ENCODE measurements around the gene ADGRG7.

- TF ChIP-seq, protein P1, sequence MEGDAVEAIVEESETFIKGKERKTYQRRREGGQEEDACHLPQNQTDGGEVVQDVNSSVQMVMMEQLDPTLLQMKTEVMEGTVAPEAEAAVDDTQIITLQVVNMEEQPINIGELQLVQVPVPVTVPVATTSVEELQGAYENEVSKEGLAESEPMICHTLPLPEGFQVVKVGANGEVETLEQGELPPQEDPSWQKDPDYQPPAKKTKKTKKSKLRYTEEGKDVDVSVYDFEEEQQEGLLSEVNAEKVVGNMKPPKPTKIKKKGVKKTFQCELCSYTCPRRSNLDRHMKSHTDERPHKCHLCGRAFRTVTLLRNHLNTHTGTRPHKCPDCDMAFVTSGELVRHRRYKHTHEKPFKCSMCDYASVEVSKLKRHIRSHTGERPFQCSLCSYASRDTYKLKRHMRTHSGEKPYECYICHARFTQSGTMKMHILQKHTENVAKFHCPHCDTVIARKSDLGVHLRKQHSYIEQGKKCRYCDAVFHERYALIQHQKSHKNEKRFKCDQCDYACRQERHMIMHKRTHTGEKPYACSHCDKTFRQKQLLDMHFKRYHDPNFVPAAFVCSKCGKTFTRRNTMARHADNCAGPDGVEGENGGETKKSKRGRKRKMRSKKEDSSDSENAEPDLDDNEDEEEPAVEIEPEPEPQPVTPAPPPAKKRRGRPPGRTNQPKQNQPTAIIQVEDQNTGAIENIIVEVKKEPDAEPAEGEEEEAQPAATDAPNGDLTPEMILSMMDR (conservative IDR thresholded peaks at IDR 0.05; ENCODE audit: low read depth, low read length) = no peak
- no peak for TF ChIP-seq EZH2 (IDR thresholded peaks at IDR 0.05; ENCODE audit: low read length, unreplicated experiment)
These were observed 47.1 kb upstream of the ADGRG7 start for GRCh38 chr3:100562224-100562857.

All from PC-3 (cell line).